SJCRH30 (cell line): ENCODE results near the gene LKAAEAR1. TPM values are rescaled to one million over a fixed set of nuclear protein-coding genes. Genes with fewer than 3 reads are reported as not detected.

ENCODE experiments used
- DNase-seq, 2 experiments: peaks; one replicate each; pipeline ENCODE4 v3.0.0-alpha.2; 2015 to 2020
- H3K27ac ChIP-seq: fragments of 250-450 bp; sonication (Bioruptor Pico); 2 replicates; pipeline ENCODE4 v1.5.1; 2020; ENCODE audit warnings: mild to moderate bottlenecking, moderate library complexity
- H3K27me3 ChIP-seq: fragments of 250-450 bp; sonication (Bioruptor Pico); 2 replicates; pipeline ENCODE4 v1.5.1; 2020; ENCODE audit warnings: mild to moderate bottlenecking, moderate library complexity
- H3K36me3 ChIP-seq: fragments of 250-450 bp; sonication (Bioruptor Pico); 2 replicates; pipeline ENCODE4 v1.5.1; 2020; ENCODE audit warnings: mild to moderate bottlenecking, moderate library complexity
- H3K4me1 ChIP-seq: fragments of 250-450 bp; sonication (Bioruptor Pico); 2 replicates; pipeline ENCODE4 v1.5.1; 2020; ENCODE audit warnings: mild to moderate bottlenecking, moderate library complexity
- H3K4me3 ChIP-seq: fragments of 250-450 bp; sonication (Bioruptor Pico); 2 replicates; pipeline ENCODE4 v1.5.1; 2020; ENCODE audit warnings: mild to moderate bottlenecking, moderate library complexity
- H3K9me3 ChIP-seq: fragments of 250-450 bp; sonication (Bioruptor Pico); replicated peaks from 2 replicates; pipeline ENCODE4 v1.5.1; 2020; ENCODE audit warnings: mild to moderate bottlenecking, moderate library complexity
- total RNA-seq: library from RNA; depleted of rRNA; stranded (reverse); fragments of >200 nt; shearing (Covaris generic); gene quantifications from 2 replicates; pipeline ENCODE4 v1.2.3, GENCODE V29; 2014

LKAAEAR1 gene
- total RNA-seq, 1 experiment from 2014 or later, result not detected

- Histone ChIP-seq H3K4me3 (no peak overlapping the region), H3K36me3 (no peaks in the 10 kb centered on the region), H3K27me3 (no peaks in the 10 kb centered on the region), H3K9me3 (no peaks in the 10 kb centered on the region), H3K27ac (no peak overlapping the region), H3K4me1 (peaks cover 24% of the 10 kb centered on the region)
- no peak for DNase-seq
These were observed 11.6 kb downstream of the LKAAEAR1 start for GRCh38 chr20:64072498-64073063.

- Histone ChIP-seq H3K36me3 (no peaks in the 10 kb centered on the region), H3K27me3 (no peaks in the 10 kb centered on the region), H3K27ac (no peak overlapping the region), H3K9me3 (no peaks in the 10 kb centered on the region), H3K4me1 (peaks cover 24% of the 10 kb centered on the region), H3K4me3 (no peak overlapping the region)
- DNase-seq, result no peak
These were observed 12.6 kb downstream of the LKAAEAR1 start for GRCh38 chr20:64071341-64072332.

- H3K4me1 ChIP-seq, result peaks cover 34% of the 10 kb centered on the region
- no peaks in the 10 kb centered on the region for H3K9me3 ChIP-seq
- H3K27ac ChIP-seq, result no peak overlapping the region
- H3K27me3 ChIP-seq, result no peaks in the 10 kb centered on the region
- no peak overlapping the region for H3K4me3 ChIP-seq
- no peak for DNase-seq
- H3K36me3 ChIP-seq, result no peaks in the 10 kb centered on the region
These were observed 13.8 kb downstream of the LKAAEAR1 start for GRCh38 chr20:64070244-64070993.

- Histone ChIP-seq H3K27me3 (no peaks in the 10 kb centered on the region), H3K4me3 (no peak overlapping the region), H3K36me3 (no peaks in the 10 kb centered on the region), H3K4me1 (peaks cover 34% of the 10 kb centered on the region), H3K27ac (no peak overlapping the region), H3K9me3 (no peaks in the 10 kb centered on the region)
- DNase-seq, result peak; percentile 75 to 77
These were observed 14.5 kb downstream of the LKAAEAR1 start for GRCh38 chr20:64069614-64070243.

- Histone ChIP-seq H3K9me3 (no peaks in the 10 kb centered on the region), H3K27ac (no peak overlapping the region), H3K4me1 (peaks cover 38% of the 10 kb centered on the region), H3K27me3 (no peaks in the 10 kb centered on the region), H3K36me3 (no peaks in the 10 kb centered on the region), H3K4me3 (no peak overlapping the region)
- peak in 1 of 2 experiments; percentile 51 for DNase-seq
These were observed 15.0 kb downstream of the LKAAEAR1 start for GRCh38 chr20:64069209-64069613.

GRCh38 chr20:64068386-64069208 lies 15.6 kb downstream of the LKAAEAR1 start:
- DNase-seq, result peak; percentile 68 to 73
- Histone ChIP-seq H3K27me3 (no peaks in the 10 kb centered on the region), H3K9me3 (no peaks in the 10 kb centered on the region), H3K36me3 (no peaks in the 10 kb centered on the region), H3K4me1 (peaks cover 44% of the 10 kb centered on the region), H3K4me3 (no peak overlapping the region), H3K27ac (no peak overlapping the region)

GRCh38 chr20:64067733-64068307 lies 16.4 kb downstream of the LKAAEAR1 start:
- Histone ChIP-seq H3K36me3 (no peaks in the 10 kb centered on the region), H3K4me3 (no peak overlapping the region), H3K4me1 (peaks cover 44% of the 10 kb centered on the region), H3K9me3 (no peaks in the 10 kb centered on the region), H3K27me3 (no peaks in the 10 kb centered on the region), H3K27ac (no peak overlapping the region)
- no peak for DNase-seq

- Histone ChIP-seq H3K27me3 (no peaks in the 10 kb centered on the region), H3K4me3 (no peak overlapping the region), H3K36me3 (no peaks in the 10 kb centered on the region), H3K27ac (no peak overlapping the region), H3K4me1 (peaks cover 49% of the 10 kb centered on the region), H3K9me3 (no peaks in the 10 kb centered on the region)
- DNase-seq, result no peak
These were observed 17.1 kb downstream of the LKAAEAR1 start for GRCh38 chr20:64067005-64067632.

GRCh38 chr20:64065974-64066343 lies 18.2 kb downstream of the LKAAEAR1 start:
- H3K36me3 ChIP-seq, result no peaks in the 10 kb centered on the region
- H3K4me1 ChIP-seq, result peaks cover 51% of the 10 kb centered on the region
- DNase-seq, result peak; percentile 55 to 64
- H3K4me3 ChIP-seq, result no peak overlapping the region
- H3K27me3 ChIP-seq, result no peaks in the 10 kb centered on the region
- no peak overlapping the region for H3K27ac ChIP-seq
- no peaks in the 10 kb centered on the region for H3K9me3 ChIP-seq

GRCh38 chr20:64065062-64065973 lies 18.9 kb downstream of the LKAAEAR1 start:
- no peak for DNase-seq
- Histone ChIP-seq H3K4me1 (peaks cover 51% of the 10 kb centered on the region), H3K36me3 (no peaks in the 10 kb centered on the region), H3K4me3 (no peak overlapping the region), H3K27ac (no peak overlapping the region), H3K9me3 (no peaks in the 10 kb centered on the region), H3K27me3 (no peaks in the 10 kb centered on the region)

GRCh38 chr20:64064145-64064698 lies 20.0 kb downstream of the LKAAEAR1 start:
- Histone ChIP-seq H3K4me1 (peaks cover 40% of the 10 kb centered on the region), H3K27me3 (no peaks in the 10 kb centered on the region), H3K36me3 (no peaks in the 10 kb centered on the region), H3K9me3 (no peaks in the 10 kb centered on the region), H3K4me3 (peak overlapping the region; percentile 76), H3K27ac (no peak overlapping the region)
- no peak for DNase-seq

- H3K4me3 ChIP-seq, result peak overlapping the region; percentile 76
- no peaks in the 10 kb centered on the region for H3K36me3 ChIP-seq
- DNase-seq, result peak; percentile 53 to 54
- H3K9me3 ChIP-seq, result no peaks in the 10 kb centered on the region
- H3K27me3 ChIP-seq, result no peaks in the 10 kb centered on the region
- H3K4me1 ChIP-seq, result peaks cover 34% of the 10 kb centered on the region
- H3K27ac ChIP-seq, result peak overlapping the region; percentile 22; the same call in 1 of the 2 replicates
These were observed 20.6 kb downstream of the LKAAEAR1 start for GRCh38 chr20:64063389-64064144.
